Keratinocyte (primary cell): Measurements from ENCODE around the gene ZNF681. TPM values are rescaled to one million over a fixed set of nuclear protein-coding genes. Genes with fewer than 3 reads are reported as not detected.

Source experiments
- DNase-seq: peaks from one replicate; pipeline ENCODE4 v3.0.0-alpha.2; 2011; ENCODE audit warnings: low read depth, missing footprints, low spot score
- FAIRE-seq: peaks from 2 replicates; lab custom pipeline; 2011; peaks lifted over from hg19 to GRCh38; lab: Jason Lieb, UNC
- H2AFZ ChIP-seq: 2 replicates; pipeline ENCODE4 v1.6.0; 2012; ENCODE audit warnings: low read length, control low read depth, inconsistent platforms; ENCODE audit not compliant: control insufficient read depth
- H3K27ac ChIP-seq: 2 replicates; pipeline ENCODE4 v1.5.1; 2011; ENCODE audit warnings: low read length; ENCODE audit not compliant: control insufficient read depth, insufficient read depth
- H3K27me3 ChIP-seq: 3 replicates; pipeline ENCODE4 v1.6.0; 2011; ENCODE audit warnings: low read length; ENCODE audit not compliant: control insufficient read depth, insufficient read depth; ENCODE audit errors: extremely low read depth
- H3K36me3 ChIP-seq, 2 experiments: 2 replicates in 1 of 2; 3 replicates in 1 of 2; pipeline ENCODE4 v1.5.1; 2011; ENCODE audit warnings: low read length in 2 of 2, mild to moderate bottlenecking in 1 of 2; ENCODE audit not compliant: control insufficient read depth in 2 of 2, insufficient read depth in 2 of 2; ENCODE audit errors: extremely low read depth in 1 of 2
- H3K4me1 ChIP-seq: 3 replicates; pipeline ENCODE4 v1.5.1; 2011; ENCODE audit warnings: low read length; ENCODE audit not compliant: control insufficient read depth, insufficient read depth; ENCODE audit errors: extremely low read depth
- H3K4me2 ChIP-seq: 3 replicates; pipeline ENCODE4 v1.6.0; 2011; ENCODE audit warnings: low read depth, low read length; ENCODE audit not compliant: control insufficient read depth, insufficient read depth; ENCODE audit errors: extremely low read depth
- H3K4me3 ChIP-seq, 3 experiments: fragments of 200-600 bp in 1 of 3; sonication (generic) in 1 of 3; 2 replicates in 2 of 3; 3 replicates in 1 of 3; pipeline ENCODE4 v1.5.1; 2011 to 2016; ENCODE audit warnings: low read length in 3 of 3, mild to moderate bottlenecking in 3 of 3, control low read depth in 2 of 3, inconsistent platforms in 1 of 3, low read depth in 1 of 3, mixed read lengths in 1 of 3, mixed run types in 1 of 3, moderate library complexity in 1 of 3; ENCODE audit not compliant: control insufficient read depth in 2 of 3, insufficient read depth in 2 of 3; ENCODE audit errors: extremely low read depth in 1 of 3
- H3K79me2 ChIP-seq: 2 replicates; pipeline ENCODE4 v1.6.0; 2012; ENCODE audit warnings: low read length; ENCODE audit not compliant: control insufficient read depth, insufficient read depth
- H3K9ac ChIP-seq: 3 replicates; pipeline ENCODE4 v1.6.0; 2011; ENCODE audit warnings: low read length; ENCODE audit not compliant: control insufficient read depth, insufficient read depth; ENCODE audit errors: extremely low read depth
- H3K9me1 ChIP-seq: 3 replicates; pipeline ENCODE4 v1.6.0; 2011; ENCODE audit warnings: low read length; ENCODE audit not compliant: control insufficient read depth, insufficient read depth; ENCODE audit errors: extremely low read depth
- H3K9me3 ChIP-seq: 2 replicates; pipeline ENCODE4 v1.5.1; 2012; ENCODE audit warnings: low read depth, low read length; ENCODE audit not compliant: control insufficient read depth
- H4K20me1 ChIP-seq: 3 replicates; pipeline ENCODE4 v1.6.0; 2011; ENCODE audit warnings: low read length; ENCODE audit not compliant: control insufficient read depth, insufficient read depth; ENCODE audit errors: extremely low read depth
- CTCF ChIP-seq, 3 experiments: IDR thresholded peaks in 1 of 3; conservative IDR thresholded peaks in 1 of 3; optimal IDR thresholded peaks in 1 of 3; 2 replicates in 2 of 3; 3 replicates in 1 of 3; pipeline versions ENCODE3 to v1.5.1; 2011; ENCODE audit warnings: low read length in 3 of 3, mild to moderate bottlenecking in 3 of 3, moderate library complexity in 2 of 3, control low read depth in 1 of 3, inconsistent platforms in 1 of 3; ENCODE audit not compliant: insufficient read depth in 2 of 3; ENCODE audit errors: extremely low read depth in 1 of 3
- EZH2 ChIP-seq: IDR thresholded peaks from one replicate; pipeline ENCODE4 v1.6.1; 2012; ENCODE audit warnings: inconsistent platforms, mild to moderate bottlenecking, low read length, moderate library complexity
- dilution Hi-C: fragments of 300-500 bp; cut with MboI; formaldehyde crosslinking; loops from one replicate; pipeline ENCODE4 v1.7.0; 2020; ENCODE audit warnings: low sequenced_read_pairs; ENCODE audit not compliant: extremely low pct_ligation_motif_present
- polyA plus RNA-seq, 5 experiments: library from polyadenylated mRNA; depleted of rRNA in 3 of 5; stranded (reverse) in 3 of 5; stranded (forward) in 1 of 5; unstranded in 1 of 5; fragments of >200 nt; gene quantifications; 1 replicate in 1 of 5; 2 replicates in 3 of 5; 3 replicates in 1 of 5; pipeline versions ENCODE4 v1.2.1 to v1.2.3, GENCODE V29; 2011 to 2012; ENCODE audit warnings: missing spikeins in 2 of 5, low read depth in 1 of 5, low replicate concordance in 1 of 5

The ZNF681 gene
- polyA plus RNA-seq, 1 donor (not counting 4 experiments of a cell fraction or from before 2014, with no cell fraction given): 1.4 TPM

GRCh38 chr19:23774524-23774971 is 15.9 kb upstream of the ZNF681 start:
- TF ChIP-seq EZH2 (no peak), CTCF (optimal IDR thresholded peaks at IDR 0.05 in 1 of 3, IDR thresholded peaks at IDR 0.05 in 1 of 3, conservative IDR thresholded peaks at IDR 0.05 in 1 of 3; ENCODE audit: extremely low read depth in 1 of 3, insufficient read depth in 2 of 3, low read length in 3 of 3) (no peak)
- Histone ChIP-seq H3K79me2 (peaks cover 2% of the 10 kb centered on the region), H3K4me3 (no peak overlapping the region), H3K9me3 (no peaks in the 10 kb centered on the region), H4K20me1 (no peaks in the 10 kb centered on the region), H3K4me1 (no peaks in the 10 kb centered on the region), H3K36me3 (peaks cover 0 to 3% of the 10 kb centered on the region in 2 experiments), H3K4me2 (no peak overlapping the region), H3K27ac (no peak overlapping the region), H2AFZ (no peak overlapping the region), H3K9me1 (no peaks in the 10 kb centered on the region), H3K9ac (no peak overlapping the region), H3K27me3 (no peaks in the 10 kb centered on the region)
- no peak for DNase-seq
- FAIRE-seq: no peak
- dilution Hi-C loops: no loop called here

DNA sequence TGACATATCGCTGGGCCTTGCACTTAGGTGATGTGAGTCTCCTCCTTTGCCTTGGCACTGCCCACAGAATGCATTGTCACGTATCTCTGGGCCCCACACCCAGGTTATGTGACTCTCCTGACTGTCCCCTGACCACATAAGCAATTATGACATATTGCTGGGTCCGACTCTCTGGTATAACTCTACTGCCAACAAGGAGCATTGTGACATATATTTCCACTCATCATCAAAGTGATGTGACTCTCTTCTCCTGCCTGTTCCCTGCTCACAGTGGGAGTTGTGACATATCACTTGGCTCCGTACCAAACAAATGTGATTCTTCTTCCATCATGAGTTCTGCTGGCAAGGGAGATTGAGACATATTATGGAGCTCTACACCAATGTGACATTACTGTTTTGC is 15.4 kb upstream of the ZNF681 start:
- Histone ChIP-seq H3K36me3 (peaks cover 0 to 3% of the 10 kb centered on the region in 2 experiments), H3K4me2 (no peak overlapping the region), H2AFZ (no peak overlapping the region), H3K27me3 (no peaks in the 10 kb centered on the region), H3K9me3 (no peaks in the 10 kb centered on the region), H3K27ac (no peak overlapping the region), H3K4me1 (no peaks in the 10 kb centered on the region), H3K9ac (no peak overlapping the region), H3K9me1 (no peaks in the 10 kb centered on the region), H3K79me2 (peaks cover 2% of the 10 kb centered on the region), H3K4me3 (no peak overlapping the region), H4K20me1 (no peaks in the 10 kb centered on the region)
- TF ChIP-seq CTCF (optimal IDR thresholded peaks at IDR 0.05 in 1 of 3, IDR thresholded peaks at IDR 0.05 in 1 of 3, conservative IDR thresholded peaks at IDR 0.05 in 1 of 3; ENCODE audit: extremely low read depth in 1 of 3, insufficient read depth in 2 of 3, low read length in 3 of 3) (no peak), EZH2 (no peak)
- dilution Hi-C loops: no loop called here
- DNase-seq: no peak
- FAIRE-seq: no peak
